C4-2B (cell line): ENCODE measurements around the gene C19orf81.

Experiments
- CTCF ChIP-seq: fragments of 450-650 bp; conservative IDR thresholded peaks from 2 replicates; pipeline ENCODE4 v1.5.1; 2017; ENCODE audit warnings: mild to moderate bottlenecking
- ZFX ChIP-seq: fragments of 450-650 bp; IDR thresholded peaks from 2 replicates; pipeline ENCODE4 v1.6.1; 2017

- TF ChIP-seq CTCF (no peak), ZFX (no peak)
Observed at GRCh38 chr19:50701367-50701985, 52.2 kb downstream of the C19orf81 start.
